Upper lobe of left lung (tissue), 6 donors: ENCODE measurements around the gene TMEM252. TPM values are rescaled to one million over a fixed set of nuclear protein-coding genes. Genes with fewer than 3 reads are reported as not detected.

ENCODE experiments used
- total RNA-seq, 6 donors: library from RNA; depleted of rRNA in 4 of 6; stranded (reverse); fragments of >200 nt in 4 of 6; gene quantifications; one replicate each; pipeline versions ENCODE4 v1.1.0 to v1.2.1, GENCODE V29; 2016 to 2021
- donor health status: DM: no; HTN: no; CAD: no; lungs with moderate emphysema.
- donor health status: DM: no; HTN: yes; CAD: no; lungs with severe emphysema.

TMEM252 gene
- total RNA-seq, 6 donors from 2014 or later: not detected

Other genes starting within 250 kb of the TMEM252 start
- gene FOXD4L3, start 238.0 kb downstream of the TMEM252 start, total RNA-seq: 1 to 10 TPM in 1 of 6 donors, under 1 TPM in 3, not detected in 2; 0.33 to 2.1 (median 0.54) TPM
- 10 to 100 TPM in 5 of 6 donors, 1 to 10 TPM in 1; 9.4 to 32.1 (median 16.0) TPM for gene PGM5, start 184.3 kb downstream of the TMEM252 start, total RNA-seq
- gene PIP5K1B, start 164.4 kb upstream of the TMEM252 start, total RNA-seq: 10 to 100 TPM; 22.4 to 76.8 (median 47.2) TPM